AG08396 (cell line): Measurements from ENCODE around the gene CD302.
A peak's percentile ranks its signal among the peaks of the same experiment; 100 is the strongest.
"Not testable (repeated sequence)": the region's sequence is repeated elsewhere in the genome, so short reads cannot be mapped to it uniquely, and the experiment has no call there.

Experiments
- DNase-seq: peaks from one replicate; pipeline ENCODE4 v3.0.0; 2012; ENCODE audit warnings: low spot score, mixed read lengths

CD302 gene

GRCh38 chr2:159748089-159748488 is 49.9 kb downstream of the CD302 start:
- no peak for DNase-seq

- not testable (repeated sequence) for DNase-seq
These were observed 52.8 kb downstream of the CD302 start for GRCh38 chr2:159745237-159745636.

- DNase-seq: peak; percentile 54
These were observed 53.6 kb downstream of the CD302 start for GRCh38 chr2:159744363-159744762.

- DNase-seq: no peak
These were observed 55.2 kb downstream of the CD302 start for GRCh38 chr2:159742846-159743245.

- DNase-seq: no peak
These were observed 59.3 kb downstream of the CD302 start for GRCh38 chr2:159738509-159739390.

- no peak for DNase-seq
These were observed 60.1 kb downstream of the CD302 start for GRCh38 chr2:159737917-159738296.

GRCh38 chr2:159737292-159737916 is 60.6 kb downstream of the CD302 start:
- DNase-seq: no peak

GRCh38 chr2:159736048-159736447 is 62.0 kb downstream of the CD302 start:
- DNase-seq: no peak

GRCh38 chr2:159735648-159736047 is 62.4 kb downstream of the CD302 start:
- DNase-seq: no peak

- no peak for DNase-seq
These were observed 69.4 kb downstream of the CD302 start for GRCh38 chr2:159728629-159729028.

GRCh38 chr2:159725713-159726112 is 72.3 kb downstream of the CD302 start:
- DNase-seq: no peak

- DNase-seq: not testable (repeated sequence)
These were observed 73.0 kb downstream of the CD302 start for GRCh38 chr2:159724795-159725572.

- no peak for DNase-seq
These were observed 75.4 kb downstream of the CD302 start for GRCh38 chr2:159722580-159722979.

- DNase-seq: no peak
These were observed 77.3 kb downstream of the CD302 start for GRCh38 chr2:159720676-159721075.
